Memory B cell (primary cell): ENCODE measurements around the gene TIGD7.
"Not testable (repeated sequence)": the region's sequence is repeated elsewhere in the genome, so short reads cannot be mapped to it uniquely, and the experiment has no call there.

Source experiments
- ATAC-seq: fragments of 150-1000 bp; cut with Tn5 transposase; 2 replicates; pipeline ENCODE4 v1.10.0; 2021; ENCODE audit warnings: low read depth, mild to moderate bottlenecking, moderate library complexity
- DNase-seq, 2 donors: peaks; one replicate each; pipeline ENCODE4 v3.0.0; 2022; ENCODE audit warnings: low spot score in 2 of 2
- H3K27ac Mint-ChIP-seq: one replicate; pipeline ENCODE4 v1.8.0; 2022; ENCODE audit warnings: mild to moderate bottlenecking, moderate library complexity, mixed read lengths
- H3K27me3 Mint-ChIP-seq: one replicate; pipeline ENCODE4 v1.8.0; 2022; ENCODE audit warnings: mixed read lengths
- H3K36me3 Mint-ChIP-seq: one replicate; pipeline ENCODE4 v1.8.0; 2022; ENCODE audit warnings: mild to moderate bottlenecking, mixed read lengths
- H3K4me1 Mint-ChIP-seq: one replicate; pipeline ENCODE4 v1.8.0; 2022; ENCODE audit warnings: mixed read lengths
- H3K4me3 Mint-ChIP-seq: one replicate; pipeline ENCODE4 v1.8.0; 2022; ENCODE audit warnings: mild to moderate bottlenecking, moderate library complexity, mixed read lengths
- H3K9me3 Mint-ChIP-seq: one replicate; pipeline ENCODE4 v1.8.0; 2022; ENCODE audit warnings: mixed read lengths

The TIGD7 gene

DNA sequence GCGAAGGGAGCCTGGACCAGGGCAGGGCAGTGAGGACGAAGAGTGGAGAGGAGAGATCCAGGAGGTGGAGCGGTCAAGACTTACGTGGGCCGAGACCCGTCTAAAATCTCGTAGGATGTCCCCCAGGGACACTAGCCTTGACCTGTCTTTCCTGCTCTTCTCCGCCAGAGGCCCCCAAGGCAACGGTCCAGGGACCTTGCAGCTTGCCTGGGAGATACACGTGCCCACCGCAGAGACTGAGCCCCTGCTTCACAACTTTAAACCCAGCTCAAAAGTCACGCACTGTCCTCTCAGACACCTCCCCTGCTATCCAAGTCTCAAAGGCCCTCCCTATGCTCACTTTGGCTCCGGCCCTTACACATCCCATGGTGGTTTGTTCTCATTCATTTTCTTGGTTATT, 9.4 kb downstream of the TIGD7 start:
- no peak overlapping the region for H3K27ac Mint-ChIP-seq

DNA sequence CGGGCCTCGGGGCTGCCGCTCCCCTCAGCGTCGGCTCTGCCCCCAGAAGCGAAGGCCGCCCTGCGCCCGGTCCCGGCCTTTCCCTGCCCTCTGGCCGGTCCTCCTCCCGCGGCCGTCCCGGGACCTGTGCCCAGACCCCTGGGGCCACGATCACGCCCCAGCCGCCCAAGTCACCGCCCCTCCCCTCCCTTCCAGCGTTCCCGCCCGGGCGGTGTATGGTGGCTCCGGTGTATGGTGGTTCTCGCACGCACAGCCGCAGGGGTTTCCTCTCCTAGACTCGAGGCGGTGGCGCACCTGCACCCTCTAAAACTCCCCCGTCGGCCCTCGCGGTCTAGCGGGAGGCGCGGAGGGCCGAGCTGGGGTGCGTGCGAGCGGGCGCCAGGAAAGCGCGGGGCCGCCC, 10.0 kb downstream of the TIGD7 start:
- peaks cover 65% of the 10 kb centered on the region for H3K36me3 Mint-ChIP-seq
- H3K4me3 Mint-ChIP-seq = no peak overlapping the region
- H3K4me1 Mint-ChIP-seq = no peaks in the 10 kb centered on the region
- H3K27ac Mint-ChIP-seq = no peak overlapping the region
- peaks cover 21% of the 10 kb centered on the region for H3K9me3 Mint-ChIP-seq
- ATAC-seq = no peak
- no peak for DNase-seq
- H3K27me3 Mint-ChIP-seq = no peaks in the 10 kb centered on the region

More for the DNA sequence above, 9.4 kb downstream of the TIGD7 start:
- no peaks in the 10 kb centered on the region for H3K4me1 Mint-ChIP-seq
- no peak overlapping the region for H3K4me3 Mint-ChIP-seq
- peaks cover 64% of the 10 kb centered on the region for H3K36me3 Mint-ChIP-seq
- ATAC-seq (no peak), DNase-seq (no peak)
- H3K27me3 Mint-ChIP-seq = no peaks in the 10 kb centered on the region
- peaks cover 25% of the 10 kb centered on the region for H3K9me3 Mint-ChIP-seq

GRCh38 chr16:3292604-3293003, 12.6 kb downstream of the TIGD7 start:
- H3K4me1 Mint-ChIP-seq = no peaks in the 10 kb centered on the region
- no peak overlapping the region for H3K4me3 Mint-ChIP-seq
- peaks cover 16% of the 10 kb centered on the region for H3K9me3 Mint-ChIP-seq
- H3K27me3 Mint-ChIP-seq = no peaks in the 10 kb centered on the region
- DNase-seq = no peak
- peaks cover 72% of the 10 kb centered on the region for H3K36me3 Mint-ChIP-seq
- no peak overlapping the region for H3K27ac Mint-ChIP-seq
- no peak for ATAC-seq

DNA sequence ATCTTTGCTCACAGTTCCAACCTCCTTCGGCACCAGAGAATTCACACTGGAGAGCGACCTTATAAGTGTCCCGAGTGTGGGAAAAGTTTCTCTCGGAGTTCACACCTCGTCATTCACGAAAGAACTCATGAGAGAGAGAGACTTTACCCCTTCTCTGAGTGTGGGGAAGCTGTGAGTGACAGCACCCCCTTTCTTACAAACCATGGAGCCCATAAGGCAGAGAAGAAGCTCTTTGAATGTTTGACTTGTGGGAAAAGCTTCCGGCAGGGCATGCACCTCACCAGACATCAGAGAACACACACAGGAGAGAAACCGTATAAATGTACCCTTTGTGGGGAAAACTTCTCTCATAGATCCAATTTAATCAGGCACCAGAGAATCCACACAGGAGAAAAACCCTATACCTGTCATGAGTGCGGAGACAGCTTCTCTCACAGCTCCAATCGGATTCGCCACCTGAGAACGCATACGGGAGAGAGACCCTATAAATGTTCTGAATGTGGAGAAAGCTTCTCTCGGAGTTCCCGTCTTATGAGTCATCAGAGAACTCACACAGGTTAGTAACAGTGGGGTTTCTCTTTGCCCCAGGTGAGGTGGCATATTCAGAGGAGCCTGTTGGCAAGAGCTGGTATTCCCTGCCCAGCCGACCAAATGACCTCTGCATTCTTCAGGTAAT, 15.1 kb downstream of the TIGD7 start:
- DNase-seq (no peak), ATAC-seq (no peak)
- Mint-ChIP-seq H3K27me3 (no peaks in the 10 kb centered on the region), H3K4me3 (no peak overlapping the region), H3K9me3 (peaks cover 12% of the 10 kb centered on the region), H3K4me1 (peaks cover 1% of the 10 kb centered on the region), H3K36me3 (peaks cover 78% of the 10 kb centered on the region), H3K27ac (no peak overlapping the region)

DNA sequence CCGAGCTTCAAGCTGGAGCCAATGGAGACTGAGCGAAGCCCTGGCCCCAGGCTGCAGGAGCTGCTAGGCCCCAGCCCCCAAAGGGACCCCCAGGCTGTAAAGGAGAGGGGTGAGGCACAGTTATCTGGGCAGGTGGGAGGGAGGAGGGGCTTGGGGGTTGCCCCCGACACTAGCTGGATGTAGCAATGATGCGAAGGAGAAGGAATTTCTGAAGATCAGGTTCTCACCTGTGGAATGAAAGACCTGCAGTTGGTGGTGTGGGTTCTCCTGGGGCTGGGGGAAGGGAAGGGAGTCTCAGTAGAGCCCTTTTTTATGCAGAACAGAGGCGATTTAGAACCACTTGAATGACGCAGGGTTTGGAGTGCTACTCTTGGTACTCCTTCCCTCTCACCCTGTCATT, 20.1 kb downstream of the TIGD7 start:
- peaks cover 18% of the 10 kb centered on the region for H3K4me1 Mint-ChIP-seq
- ATAC-seq (no peak), DNase-seq (no peak)
- H3K27me3 Mint-ChIP-seq = no peaks in the 10 kb centered on the region
- H3K4me3 Mint-ChIP-seq = no peak overlapping the region
- peaks cover 42% of the 10 kb centered on the region for H3K36me3 Mint-ChIP-seq
- H3K9me3 Mint-ChIP-seq = no peaks in the 10 kb centered on the region
- no peak overlapping the region for H3K27ac Mint-ChIP-seq

DNA sequence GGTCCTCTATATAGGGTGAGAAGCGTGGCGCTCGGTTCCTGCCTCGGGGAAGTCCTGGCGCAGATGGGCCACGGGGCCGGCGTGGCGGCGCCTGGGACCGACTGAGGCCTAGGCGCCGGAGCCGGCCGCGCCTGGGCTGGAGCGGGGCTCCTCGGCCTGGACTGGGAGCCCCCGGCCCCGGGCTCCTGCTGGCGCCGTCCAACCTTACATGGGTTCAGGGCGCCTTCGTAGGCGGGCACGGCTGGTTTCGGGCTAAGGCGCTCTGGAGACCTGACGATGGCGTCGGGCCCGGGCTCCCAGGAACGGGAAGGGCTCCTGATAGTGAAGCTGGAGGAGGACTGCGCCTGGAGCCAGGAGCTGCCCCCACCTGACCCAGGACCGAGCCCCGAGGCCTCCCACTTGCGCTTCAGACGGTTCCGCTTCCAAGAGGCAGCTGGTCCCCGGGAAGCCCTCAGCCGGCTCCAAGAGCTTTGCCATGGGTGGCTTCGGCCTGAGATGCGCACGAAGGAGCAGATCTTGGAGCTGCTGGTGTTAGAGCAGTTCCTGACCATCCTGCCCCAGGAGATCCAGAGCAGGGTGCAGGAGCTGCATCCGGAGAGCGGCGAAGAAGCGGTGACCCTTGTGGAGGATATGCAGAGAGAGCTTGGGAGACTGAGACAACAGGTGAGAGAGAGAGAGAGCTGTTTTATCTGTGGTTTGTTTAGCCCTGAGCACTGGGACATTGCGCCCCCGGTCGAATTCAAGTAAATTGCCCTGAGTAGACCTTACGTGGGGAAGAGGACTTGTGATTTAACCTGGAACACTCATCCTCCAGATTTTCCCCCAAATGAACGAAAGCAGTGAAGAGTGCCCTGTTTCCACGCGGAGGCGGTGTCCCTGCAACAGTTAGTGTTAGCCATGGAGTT, 21.4 kb downstream of the TIGD7 start:
- no peak for ATAC-seq
- H3K4me1 Mint-ChIP-seq = peaks cover 18% of the 10 kb centered on the region
- peak overlapping the region; percentile 93 for H3K27ac Mint-ChIP-seq
- H3K9me3 Mint-ChIP-seq = no peaks in the 10 kb centered on the region
- DNase-seq = no peak
- peak overlapping the region; percentile 94 for H3K4me3 Mint-ChIP-seq
- H3K27me3 Mint-ChIP-seq = no peaks in the 10 kb centered on the region
- H3K36me3 Mint-ChIP-seq = peaks cover 30% of the 10 kb centered on the region

GRCh38 chr16:3282730-3283542, 22.3 kb downstream of the TIGD7 start, which contains the start of gene ZNF263:
ZNF263 (plus strand) TSS chr16:3283491; CDS start chr16:3283819, 328 bp downstream.
- peaks cover 24% of the 10 kb centered on the region for H3K36me3 Mint-ChIP-seq
- H3K27me3 Mint-ChIP-seq = no peaks in the 10 kb centered on the region
- H3K9me3 Mint-ChIP-seq = no peaks in the 10 kb centered on the region
- DNase-seq (peak; percentile 89 to 90), ATAC-seq (peak; percentile 85)
- H3K4me3 Mint-ChIP-seq = peak within 1 kb of the TSS; percentile 94
- peaks cover 18% of the 10 kb centered on the region for H3K4me1 Mint-ChIP-seq
- peak within 1 kb of the TSS; percentile 93 for H3K27ac Mint-ChIP-seq

- H3K27me3 Mint-ChIP-seq = no peaks in the 10 kb centered on the region
- H3K27ac Mint-ChIP-seq = peak overlapping the region; percentile 93
- peaks cover 18% of the 10 kb centered on the region for H3K4me1 Mint-ChIP-seq
- peaks cover 20% of the 10 kb centered on the region for H3K36me3 Mint-ChIP-seq
- H3K9me3 Mint-ChIP-seq = no peaks in the 10 kb centered on the region
- peak overlapping the region; percentile 94 for H3K4me3 Mint-ChIP-seq
- ATAC-seq (peak; percentile 7), DNase-seq (no peak)
Measured at GRCh38 chr16:3282103-3282729, 23.0 kb downstream of the TIGD7 start.

- Mint-ChIP-seq H3K27me3 (no peaks in the 10 kb centered on the region), H3K36me3 (peaks cover 15% of the 10 kb centered on the region), H3K27ac (no peak overlapping the region), H3K4me3 (peak overlapping the region; percentile 21), H3K9me3 (no peaks in the 10 kb centered on the region), H3K4me1 (peaks cover 18% of the 10 kb centered on the region)
- DNase-seq (no peak), ATAC-seq (no peak)
Measured at GRCh38 chr16:3281222-3281820, 23.9 kb downstream of the TIGD7 start.

GRCh38 chr16:3276679-3277078, 28.6 kb downstream of the TIGD7 start:
- DNase-seq = no peak
- H3K4me3 Mint-ChIP-seq = no peak overlapping the region
- no peak overlapping the region for H3K27ac Mint-ChIP-seq
- no peaks in the 10 kb centered on the region for H3K27me3 Mint-ChIP-seq
- H3K36me3 Mint-ChIP-seq = no peaks in the 10 kb centered on the region
- ATAC-seq = no peak
- H3K9me3 Mint-ChIP-seq = no peaks in the 10 kb centered on the region
- no peaks in the 10 kb centered on the region for H3K4me1 Mint-ChIP-seq

GRCh38 chr16:3274947-3275346, 30.3 kb downstream of the TIGD7 start:
- no peaks in the 10 kb centered on the region for H3K36me3 Mint-ChIP-seq
- DNase-seq = no peak
- no peaks in the 10 kb centered on the region for H3K27me3 Mint-ChIP-seq
- H3K9me3 Mint-ChIP-seq = no peaks in the 10 kb centered on the region
- H3K4me1 Mint-ChIP-seq = no peaks in the 10 kb centered on the region
- H3K4me3 Mint-ChIP-seq = no peak overlapping the region
- no peak overlapping the region for H3K27ac Mint-ChIP-seq
- no peak for ATAC-seq

GRCh38 chr16:3274490-3274889, 30.7 kb downstream of the TIGD7 start:
- Mint-ChIP-seq H3K36me3 (no peaks in the 10 kb centered on the region), H3K9me3 (no peaks in the 10 kb centered on the region), H3K27ac (no peak overlapping the region), H3K4me3 (no peak overlapping the region), H3K27me3 (no peaks in the 10 kb centered on the region), H3K4me1 (no peaks in the 10 kb centered on the region)
- ATAC-seq (no peak), DNase-seq (no peak)

DNA sequence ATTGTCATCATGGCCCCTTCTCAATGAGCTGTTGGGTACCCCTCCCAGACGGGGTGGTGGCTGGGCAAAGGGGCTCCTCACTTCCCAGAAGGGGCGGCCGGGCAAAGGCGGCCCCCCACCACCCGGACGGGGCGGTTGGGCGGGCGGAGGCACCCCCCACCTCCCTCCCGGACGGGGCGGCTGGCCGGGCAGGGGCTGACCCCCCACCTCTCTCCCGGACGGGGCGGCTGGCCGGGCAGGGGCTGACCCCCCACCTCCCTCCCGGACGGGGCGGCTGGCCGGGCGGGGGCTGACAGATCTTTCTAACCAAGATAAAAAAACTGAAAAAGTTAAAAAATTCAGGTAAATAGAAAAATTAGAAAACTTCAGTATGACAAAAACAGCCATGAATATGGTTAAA, 33.9 kb downstream of the TIGD7 start:
- not testable (repeated sequence) for H3K27ac Mint-ChIP-seq, H3K4me3 Mint-ChIP-seq, H3K27me3 Mint-ChIP-seq, H3K4me1 Mint-ChIP-seq, H3K9me3 Mint-ChIP-seq, ATAC-seq, H3K36me3 Mint-ChIP-seq, DNase-seq
